HepG2 (cell line): ENCODE data around the gene SPAG7. TPM values are rescaled to one million over a fixed set of nuclear protein-coding genes. Genes with fewer than 3 reads are reported as not detected.
A peak's percentile ranks its signal among the peaks of the same experiment; 100 is the strongest.

Experiments
- DR1 ChIP-seq: sonication (generic); formaldehyde crosslinking; IDR thresholded peaks from 2 replicates; pipeline ENCODE4 v1.8.0; 2021; ENCODE audit warnings: mild to moderate bottlenecking, missing genetic modification reagents, inconsistent platforms
- FOXA3 ChIP-seq: IDR thresholded peaks from 2 replicates; pipeline ENCODE4 v1.6.1; 2016; ENCODE audit warnings: missing genetic modification reagents, missing compliant biosample characterization
- GATAD2A ChIP-seq: IDR thresholded peaks from 2 replicates; pipeline ENCODE4 v1.6.1; 2016
- HOXA3 ChIP-seq: sonication (generic); formaldehyde crosslinking; IDR thresholded peaks from 2 replicates; pipeline ENCODE4 v1.5.0; 2020; ENCODE audit warnings: missing genetic modification reagents
- KLF9 ChIP-seq: IDR thresholded peaks from 2 replicates; pipeline ENCODE4 v1.6.1; 2016; ENCODE audit warnings: low read depth
- NBN ChIP-seq: fragments of 450-650 bp; conservative IDR thresholded peaks from 2 replicates; pipeline ENCODE4 v1.6.1; 2017
- PAWR ChIP-seq: sonication (generic); formaldehyde crosslinking; IDR thresholded peaks from 2 replicates; pipeline ENCODE4 v1.4.0; 2020; ENCODE audit warnings: missing genetic modification reagents, mild to moderate bottlenecking, borderline replicate concordance
- PHF20 ChIP-seq: sonication (generic); formaldehyde crosslinking; IDR thresholded peaks from 2 replicates; pipeline ENCODE4 v1.5.0; 2020; ENCODE audit warnings: mild to moderate bottlenecking, missing genetic modification reagents
- PTBP1 ChIP-seq: fragments of 200-400 bp; formaldehyde crosslinking; IDR thresholded peaks from 2 replicates; pipeline ENCODE4 v1.6.1; 2018; ENCODE audit warnings: low read length, low read depth; ENCODE audit not compliant: poor library complexity, severe bottlenecking
- SP2 ChIP-seq: sonication (generic); formaldehyde crosslinking; IDR thresholded peaks from 2 replicates; pipeline ENCODE4 v1.5.1; 2020; ENCODE audit warnings: mild to moderate bottlenecking, missing genetic modification reagents
- ZNF101 ChIP-seq: sonication (generic); formaldehyde crosslinking; IDR thresholded peaks from 2 replicates; pipeline ENCODE4 v1.4.0; 2020; ENCODE audit warnings: mild to moderate bottlenecking, low read depth, missing genetic modification reagents, borderline replicate concordance
- ZNF317 ChIP-seq: sonication (generic); formaldehyde crosslinking; IDR thresholded peaks from 2 replicates; pipeline ENCODE4 v1.5.0; 2020; ENCODE audit warnings: mild to moderate bottlenecking, missing genetic modification reagents
- ZNF350 ChIP-seq: sonication (generic); formaldehyde crosslinking; IDR thresholded peaks from 2 replicates; pipeline ENCODE4 v1.4.0; 2020; ENCODE audit warnings: mild to moderate bottlenecking, low read depth, missing genetic modification reagents, borderline replicate concordance
- ZNF674 ChIP-seq: sonication (generic); formaldehyde crosslinking; IDR thresholded peaks from 2 replicates; pipeline ENCODE4 v1.5.0; 2020; ENCODE audit warnings: low read depth, mild to moderate bottlenecking, missing genetic modification reagents
- ZSCAN31 ChIP-seq: sonication (generic); formaldehyde crosslinking; IDR thresholded peaks from 2 replicates; pipeline ENCODE4 v1.5.0; 2020; ENCODE audit warnings: low read depth, mild to moderate bottlenecking, missing genetic modification reagents
- polyA plus RNA-seq, 8 experiments: library from polyadenylated mRNA; depleted of rRNA in 3 of 8; stranded (reverse) in 7 of 8; unstranded in 1 of 8; fragments of >200 nt; fragmentation: Illumina TruSeq in 4 of 8; extraction: Trizol in 4 of 8; gene quantifications; 2 replicates each; pipeline versions ENCODE4 v1.2.1 to v1.2.3, GENCODE V29; 2011 to 2016; ENCODE audit warnings: low read depth in 4 of 8, missing spikeins in 1 of 8, mixed read lengths in 1 of 8; ENCODE audit not compliant: insufficient read depth in 1 of 8
- total RNA-seq, 5 experiments: library from RNA; depleted of rRNA; stranded (reverse); fragments of >200 nt; fragmentation: Illumina TruSeq; extraction: Trizol; gene quantifications; 2 replicates each; pipeline ENCODE4 v1.2.3, GENCODE V29; 2016; ENCODE audit warnings: low read depth in 1 of 5
- TF ChIP-seq, protein P1 (sequence below): sonication (generic); formaldehyde crosslinking; IDR thresholded peaks from 2 replicates; pipeline ENCODE4 v1.5.1; 2020; ENCODE audit warnings: missing genetic modification reagents, mild to moderate bottlenecking, borderline replicate concordance
- TF ChIP-seq, protein P2 (sequence below): sonication (generic); formaldehyde crosslinking; IDR thresholded peaks from 2 replicates; pipeline ENCODE4 v1.8.1; 2023; ENCODE audit warnings: missing genetic modification reagents, inconsistent platforms, borderline replicate concordance
- TF ChIP-seq, protein P3 (sequence below): sonication (generic); formaldehyde crosslinking; IDR thresholded peaks from 2 replicates; pipeline ENCODE4 v1.5.0; 2020; ENCODE audit warnings: mild to moderate bottlenecking, missing genetic modification reagents
- TF ChIP-seq, protein P4 (sequence below): sonication (generic); formaldehyde crosslinking; IDR thresholded peaks from 2 replicates; pipeline ENCODE4 v1.4.0; 2020; ENCODE audit warnings: missing genetic modification reagents
- TF ChIP-seq, protein P5 (sequence below): sonication (generic); formaldehyde crosslinking; IDR thresholded peaks from 2 replicates; pipeline ENCODE4 v1.8.0; 2022; ENCODE audit warnings: mild to moderate bottlenecking, missing genetic modification reagents

The SPAG7 gene
- total and polyA plus RNA-seq, 2 of the 13 experiments (the other 11 are each of a cell fraction or from before 2014, with no cell fraction given) = 51.0 to 59.0 TPM

DNA sequence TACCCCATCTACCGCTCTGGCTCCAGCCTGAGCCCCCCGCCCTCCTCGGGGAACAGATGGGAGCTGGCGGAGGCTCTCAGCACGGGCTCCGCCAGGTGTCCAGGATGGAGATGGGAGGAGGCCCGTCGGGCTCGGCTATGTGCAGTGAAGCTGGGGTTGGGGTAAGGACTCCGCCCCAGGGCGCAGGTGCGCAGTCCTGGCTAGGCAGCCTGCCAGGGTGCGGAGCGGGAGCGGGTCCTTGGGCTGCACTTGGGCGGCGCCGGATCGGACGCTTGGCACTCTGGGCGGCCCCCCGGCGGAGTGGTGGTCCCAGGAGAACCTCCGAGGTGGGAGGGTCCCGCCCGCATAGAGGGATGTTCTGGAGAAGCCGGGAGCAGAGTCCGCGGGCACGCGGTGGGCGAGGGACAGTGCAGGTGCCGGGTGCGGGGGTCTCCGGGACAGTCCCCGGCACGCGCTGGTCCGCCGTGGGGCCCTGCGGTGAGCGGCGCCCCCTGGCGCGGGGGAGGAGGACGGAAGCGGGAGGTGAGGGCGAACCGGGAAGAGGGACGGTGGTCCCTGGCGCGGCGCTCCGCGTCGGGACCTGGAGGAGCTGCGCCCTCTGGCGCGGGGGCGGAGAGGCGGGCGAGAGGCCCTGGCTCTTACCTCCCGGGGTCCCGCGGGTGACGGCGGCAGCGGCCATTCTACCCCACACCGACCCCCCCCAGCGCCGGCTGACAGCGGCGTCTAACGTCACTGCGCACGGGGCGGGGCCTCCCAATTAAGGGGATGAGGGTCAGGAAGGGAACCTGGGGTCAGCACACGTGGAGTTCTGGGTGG, 19.5 kb upstream of the SPAG7 start, which contains the start of gene CAMTA2 (continued):
- no peak; the same call in none of the 2 replicates for TF ChIP-seq FOXA3 (CRISPR knock-in tag)
- TF ChIP-seq SP2 (CRISPR knock-in tag) = peak; percentile 57
- TF ChIP-seq ZNF101 (CRISPR knock-in tag) = no peak
- no peak for TF ChIP-seq DR1 (CRISPR knock-in tag)
- TF ChIP-seq, protein P1, sequence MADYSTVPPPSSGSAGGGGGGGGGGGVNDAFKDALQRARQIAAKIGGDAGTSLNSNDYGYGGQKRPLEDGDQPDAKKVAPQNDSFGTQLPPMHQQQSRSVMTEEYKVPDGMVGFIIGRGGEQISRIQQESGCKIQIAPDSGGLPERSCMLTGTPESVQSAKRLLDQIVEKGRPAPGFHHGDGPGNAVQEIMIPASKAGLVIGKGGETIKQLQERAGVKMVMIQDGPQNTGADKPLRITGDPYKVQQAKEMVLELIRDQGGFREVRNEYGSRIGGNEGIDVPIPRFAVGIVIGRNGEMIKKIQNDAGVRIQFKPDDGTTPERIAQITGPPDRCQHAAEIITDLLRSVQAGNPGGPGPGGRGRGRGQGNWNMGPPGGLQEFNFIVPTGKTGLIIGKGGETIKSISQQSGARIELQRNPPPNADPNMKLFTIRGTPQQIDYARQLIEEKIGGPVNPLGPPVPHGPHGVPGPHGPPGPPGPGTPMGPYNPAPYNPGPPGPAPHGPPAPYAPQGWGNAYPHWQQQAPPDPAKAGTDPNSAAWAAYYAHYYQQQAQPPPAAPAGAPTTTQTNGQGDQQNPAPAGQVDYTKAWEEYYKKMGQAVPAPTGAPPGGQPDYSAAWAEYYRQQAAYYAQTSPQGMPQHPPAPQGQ (CRISPR knock-in tag) = no peak
- TF ChIP-seq, protein P2, sequence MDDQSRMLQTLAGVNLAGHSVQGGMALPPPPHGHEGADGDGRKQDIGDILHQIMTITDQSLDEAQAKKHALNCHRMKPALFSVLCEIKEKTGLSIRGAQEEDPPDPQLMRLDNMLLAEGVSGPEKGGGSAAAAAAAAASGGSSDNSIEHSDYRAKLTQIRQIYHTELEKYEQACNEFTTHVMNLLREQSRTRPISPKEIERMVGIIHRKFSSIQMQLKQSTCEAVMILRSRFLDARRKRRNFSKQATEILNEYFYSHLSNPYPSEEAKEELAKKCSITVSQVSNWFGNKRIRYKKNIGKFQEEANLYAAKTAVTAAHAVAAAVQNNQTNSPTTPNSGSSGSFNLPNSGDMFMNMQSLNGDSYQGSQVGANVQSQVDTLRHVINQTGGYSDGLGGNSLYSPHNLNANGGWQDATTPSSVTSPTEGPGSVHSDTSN (CRISPR knock-in tag) = no peak
- no peak for TF ChIP-seq ZNF350
- TF ChIP-seq GATAD2A (CRISPR knock-in tag) = peak; percentile 24; the same call in 1 of the 2 replicates
- TF ChIP-seq, protein P3, sequence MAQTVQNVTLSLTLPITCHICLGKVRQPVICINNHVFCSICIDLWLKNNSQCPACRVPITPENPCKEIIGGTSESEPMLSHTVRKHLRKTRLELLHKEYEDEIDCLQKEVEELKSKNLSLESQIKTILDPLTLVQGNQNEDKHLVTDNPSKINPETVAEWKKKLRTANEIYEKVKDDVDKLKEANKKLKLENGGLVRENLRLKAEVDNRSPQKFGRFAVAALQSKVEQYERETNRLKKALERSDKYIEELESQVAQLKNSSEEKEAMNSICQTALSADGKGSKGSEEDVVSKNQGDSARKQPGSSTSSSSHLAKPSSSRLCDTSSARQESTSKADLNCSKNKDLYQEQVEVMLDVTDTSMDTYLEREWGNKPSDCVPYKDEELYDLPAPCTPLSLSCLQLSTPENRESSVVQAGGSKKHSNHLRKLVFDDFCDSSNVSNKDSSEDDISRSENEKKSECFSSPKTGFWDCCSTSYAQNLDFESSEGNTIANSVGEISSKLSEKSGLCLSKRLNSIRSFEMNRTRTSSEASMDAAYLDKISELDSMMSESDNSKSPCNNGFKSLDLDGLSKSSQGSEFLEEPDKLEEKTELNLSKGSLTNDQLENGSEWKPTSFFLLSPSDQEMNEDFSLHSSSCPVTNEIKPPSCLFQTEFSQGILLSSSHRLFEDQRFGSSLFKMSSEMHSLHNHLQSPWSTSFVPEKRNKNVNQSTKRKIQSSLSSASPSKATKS (CRISPR knock-in tag) = no peak
- TF ChIP-seq KLF9 = no peak
- no peak for TF ChIP-seq NBN
- TF ChIP-seq, protein P4, sequence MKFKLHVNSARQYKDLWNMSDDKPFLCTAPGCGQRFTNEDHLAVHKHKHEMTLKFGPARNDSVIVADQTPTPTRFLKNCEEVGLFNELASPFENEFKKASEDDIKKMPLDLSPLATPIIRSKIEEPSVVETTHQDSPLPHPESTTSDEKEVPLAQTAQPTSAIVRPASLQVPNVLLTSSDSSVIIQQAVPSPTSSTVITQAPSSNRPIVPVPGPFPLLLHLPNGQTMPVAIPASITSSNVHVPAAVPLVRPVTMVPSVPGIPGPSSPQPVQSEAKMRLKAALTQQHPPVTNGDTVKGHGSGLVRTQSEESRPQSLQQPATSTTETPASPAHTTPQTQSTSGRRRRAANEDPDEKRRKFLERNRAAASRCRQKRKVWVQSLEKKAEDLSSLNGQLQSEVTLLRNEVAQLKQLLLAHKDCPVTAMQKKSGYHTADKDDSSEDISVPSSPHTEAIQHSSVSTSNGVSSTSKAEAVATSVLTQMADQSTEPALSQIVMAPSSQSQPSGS (CRISPR knock-in tag) = no peak; the same call in 1 of the 2 replicates
- TF ChIP-seq PAWR (CRISPR knock-in tag) = no peak
- TF ChIP-seq HOXA3 (CRISPR knock-in tag) = peak; percentile 87
- peak; percentile 89 for TF ChIP-seq ZSCAN31 (CRISPR knock-in tag)
- TF ChIP-seq ZNF317 = no peak
- TF ChIP-seq PTBP1 = peak; percentile 50
- TF ChIP-seq, protein P5, sequence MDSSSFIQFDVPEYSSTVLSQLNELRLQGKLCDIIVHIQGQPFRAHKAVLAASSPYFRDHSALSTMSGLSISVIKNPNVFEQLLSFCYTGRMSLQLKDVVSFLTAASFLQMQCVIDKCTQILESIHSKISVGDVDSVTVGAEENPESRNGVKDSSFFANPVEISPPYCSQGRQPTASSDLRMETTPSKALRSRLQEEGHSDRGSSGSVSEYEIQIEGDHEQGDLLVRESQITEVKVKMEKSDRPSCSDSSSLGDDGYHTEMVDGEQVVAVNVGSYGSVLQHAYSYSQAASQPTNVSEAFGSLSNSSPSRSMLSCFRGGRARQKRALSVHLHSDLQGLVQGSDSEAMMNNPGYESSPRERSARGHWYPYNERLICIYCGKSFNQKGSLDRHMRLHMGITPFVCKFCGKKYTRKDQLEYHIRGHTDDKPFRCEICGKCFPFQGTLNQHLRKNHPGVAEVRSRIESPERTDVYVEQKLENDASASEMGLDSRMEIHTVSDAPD (CRISPR knock-in tag) = no peak
- TF ChIP-seq ZNF674 (CRISPR knock-in tag) = no peak; the same call in 1 of the 2 replicates
- TF ChIP-seq PHF20 = peak; percentile 71
